Motor neuron (in vitro differentiated cells): Measurements from ENCODE around the gene JAK2. TPM values are rescaled to one million over a fixed set of nuclear protein-coding genes. Genes with fewer than 3 reads are reported as not detected.
"Not testable (repeated sequence)": the region's sequence is repeated elsewhere in the genome, so short reads cannot be mapped to it uniquely, and the experiment has no call there.

Experiments used
- ATAC-seq, 8 experiments: fragments of 200-7000 bp; cut with Tn5 transposase; replicated peaks in 6 of 8; 2 replicates each; pipeline ENCODE4 v1.8.0; 2021; ENCODE audit warnings: mild to moderate bottlenecking in 8 of 8, moderate library complexity in 8 of 8
- H3K27ac ChIP-seq, 2 donors: fragments of 250-450 bp; sonication (Bioruptor Pico); 2 replicates each; pipeline ENCODE4 v1.9.0; 2021; ENCODE audit warnings: antibody characterized with exemption in 2 of 2, mild to moderate bottlenecking in 2 of 2, moderate library complexity in 1 of 2
- H3K4me1 ChIP-seq, 2 donors: fragments of 250-450 bp; sonication (Bioruptor Pico); replicated peaks in 1 of 2; 2 replicates each; pipeline ENCODE4 v1.6.1; 2021; ENCODE audit warnings: antibody characterized with exemption in 2 of 2, mild to moderate bottlenecking in 2 of 2, moderate library complexity in 1 of 2
- H3K4me3 ChIP-seq, 5 donors: fragments of 250-450 bp; sonication (Bioruptor Pico); 2 replicates each; pipeline ENCODE4 v1.9.0; 2021; ENCODE audit warnings: antibody characterized with exemption in 5 of 5, mild to moderate bottlenecking in 5 of 5, moderate library complexity in 4 of 5
- WGBS, 10 experiments: fragments of 450-650 bp; shearing (Covaris generic); methylation state at CpG; one replicate each; pipeline ENCODE4 v1.0.0; 2022; 5-methylcytosine and 5-hydroxymethylcytosine counted together
- in situ Hi-C, 9 experiments: fragments of 400-800 bp; cut with MboI; loops; one replicate each; pipeline ENCODE4 v1.15.0; 2021; ENCODE audit warnings: low sequenced_read_pairs in 9 of 9, low pct_unique_long_range_greater_than_20kb in 2 of 9; ENCODE audit not compliant: unreplicated experiment in 9 of 9
- total RNA-seq, 8 experiments: library from RNA; unstranded; fragments of 300-600 nt; gene quantifications; 2 replicates each; pipeline versions ENCODE4 v1.2.3 to v1.2.4, GENCODE V29; 2022

Gene JAK2
- 10 to 100 TPM in 3 of 8 experiments, 1 to 10 TPM in 5; 6.5 to 28.2 (median 9.8) TPM for total RNA-seq

- H3K27ac ChIP-seq: peak within 1 kb of the TSS; percentile 83 to 94
- H3K4me3 ChIP-seq: peak within 1 kb of the TSS; percentile 40 to 70 (median 53)
- H3K4me1 ChIP-seq: peaks cover 9 to 13% of the 10 kb centered on the region in 2 donors
- peak; percentile 88 to 91 (median 90) for ATAC-seq
- in situ Hi-C loops: loop anchor here in 2 of 9 experiments (25.0 kb wide), 1 partner anchor 223 kb away; no protein-coding TSS in a partner anchor
- WGBS, 10 experiments: 0% methylated on average over 1 to 15 of the region's 84 CpGs; no CpG with 5 or more reads in 5 of the 10 experiments
Measured at GRCh38 chr9:4984621-4985385, at the start of gene JAK2. JAK2 (plus strand) TSS chr9:4985272; CDS start chr9:5021988, 36,716 bp downstream.

- no peak for ATAC-seq
- Histone ChIP-seq H3K27ac (no peak overlapping the region), H3K4me3 (no peak overlapping the region), H3K4me1 (no peaks in the 10 kb centered on the region)
- in situ Hi-C loops: no loop called here
- WGBS, 10 experiments: 75 to 100% (median 94%) methylated on average over 2 to 3 of the region's 3 CpGs
Measured at GRCh38 chr9:4936277-4936676, 48.8 kb upstream of the JAK2 start.

- Histone ChIP-seq H3K27ac (no peak overlapping the region), H3K4me1 (no peaks in the 10 kb centered on the region), H3K4me3 (no peak overlapping the region)
- in situ Hi-C loops: no loop called here
- 40 to 100% (median 94%) methylated on average over 1 of the region's 1 CpG; no CpG with 5 or more reads in 6 of the 10 experiments for whole genome bisulfite sequencing, 10 experiments
- no peak for ATAC-seq
Measured at GRCh38 chr9:4936823-4937222, 48.2 kb upstream of the JAK2 start.

GRCh38 chr9:4937446-4937845 lies 47.6 kb upstream of the JAK2 start:
- H3K4me1 ChIP-seq: no peaks in the 10 kb centered on the region
- H3K27ac ChIP-seq: no peak overlapping the region
- in situ Hi-C loops: no loop called here
- 0 to 100% (median 61%) methylated on average over 1 of the region's 1 CpG; no CpG with 5 or more reads in 4 of the 10 experiments for WGBS, 10 experiments
- no peak overlapping the region for H3K4me3 ChIP-seq
- ATAC-seq: no peak

GRCh38 chr9:4938496-4938895 lies 46.6 kb upstream of the JAK2 start:
- 75 to 100% (median 94%) methylated on average over 1 of the region's 1 CpG; no CpG with 5 or more reads in 4 of the 10 experiments for WGBS, 10 experiments
- Histone ChIP-seq H3K4me1 (no peaks in the 10 kb centered on the region), H3K27ac (no peak overlapping the region), H3K4me3 (no peak overlapping the region)
- in situ Hi-C loops: no loop called here
- no peak for ATAC-seq

DNA sequence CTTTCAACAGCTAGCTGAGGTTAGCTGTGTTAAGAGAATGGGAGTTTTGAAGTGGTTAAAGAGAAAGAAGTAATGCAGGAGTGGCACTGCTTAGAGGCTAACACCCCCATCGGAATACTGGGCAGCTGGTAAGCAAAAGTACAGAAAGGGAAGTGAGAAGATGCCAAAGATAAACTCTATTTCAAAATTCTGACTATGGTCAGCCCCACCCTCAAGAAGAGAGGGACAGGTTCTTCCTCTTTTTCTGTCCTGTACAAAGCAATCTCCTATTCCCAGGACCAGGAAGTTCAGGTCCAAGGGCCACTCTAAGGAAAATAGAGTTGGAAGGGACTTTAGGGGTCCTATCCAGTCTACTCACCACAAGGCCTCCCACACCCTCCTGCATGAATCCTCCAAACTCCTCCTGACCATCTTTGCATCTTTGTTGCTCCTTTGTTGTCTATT lies 45.9 kb upstream of the JAK2 start:
- peak in 1 of 8 experiments; percentile 29 for ATAC-seq
- no peak overlapping the region for H3K4me3 ChIP-seq
- no peak overlapping the region for H3K27ac ChIP-seq
- 0 to 88% (median 60%) methylated on average over 1 of the region's 1 CpG; no CpG with 5 or more reads in 3 of the 10 experiments for WGBS, 10 experiments
- H3K4me1 ChIP-seq: no peaks in the 10 kb centered on the region
- in situ Hi-C loops: no loop called here

DNA sequence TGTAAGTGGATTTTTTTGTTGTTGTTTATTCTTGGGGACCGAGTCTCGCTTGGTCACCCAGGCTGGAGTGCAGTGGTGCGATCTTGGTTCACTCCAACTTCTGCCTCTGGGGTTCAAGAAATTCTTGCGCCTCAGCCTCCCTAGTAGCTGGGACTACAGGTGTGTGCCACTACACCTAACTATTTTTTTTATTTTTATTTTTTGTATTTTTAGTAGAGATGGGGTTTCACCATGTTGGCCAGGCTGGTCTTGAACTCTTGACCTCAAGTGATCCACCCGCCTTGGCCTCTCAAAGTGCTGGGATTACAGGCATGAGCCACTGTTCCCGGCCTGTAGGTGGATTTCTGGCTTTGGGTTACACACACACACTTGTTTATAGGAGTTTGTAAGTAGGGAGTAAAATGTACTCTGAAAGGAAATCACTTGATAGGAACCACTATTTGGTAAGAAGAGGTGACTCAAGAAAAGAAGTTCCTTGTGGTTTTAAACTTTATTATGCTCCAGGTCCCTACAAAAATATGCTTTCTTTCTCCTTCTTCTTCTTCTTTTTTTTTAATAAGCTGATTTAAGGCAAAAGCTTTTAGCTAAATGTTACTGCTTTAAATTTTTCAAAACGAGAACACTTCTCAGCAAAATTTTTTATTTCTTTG lies 42.9 kb upstream of the JAK2 start:
- H3K27ac ChIP-seq, H3K4me1 ChIP-seq, ATAC-seq, H3K4me3 ChIP-seq, in situ Hi-C loops: not testable (repeated sequence)
- WGBS, 10 experiments: 43 to 98% (median 75%) methylated on average over 1 to 5 of the region's 7 CpGs; no CpG with 5 or more reads in 1 of the 10 experiments

GRCh38 chr9:4943346-4943745 lies 41.7 kb upstream of the JAK2 start:
- H3K4me1 ChIP-seq: no peaks in the 10 kb centered on the region
- H3K4me3 ChIP-seq: no peak overlapping the region
- in situ Hi-C loops: no loop called here
- ATAC-seq: no peak
- no peak overlapping the region for H3K27ac ChIP-seq
- WGBS, 10 experiments: 39 to 100% (median 91%) methylated on average over 2 to 4 of the region's 4 CpGs

- H3K27ac ChIP-seq, H3K4me3 ChIP-seq, ATAC-seq, in situ Hi-C loops, H3K4me1 ChIP-seq: not testable (repeated sequence)
- 49 to 100% (median 82%) methylated on average over 1 to 7 of the region's 7 CpGs for WGBS, 10 experiments
Measured at GRCh38 chr9:4944431-4945211, 40.5 kb upstream of the JAK2 start.

DNA sequence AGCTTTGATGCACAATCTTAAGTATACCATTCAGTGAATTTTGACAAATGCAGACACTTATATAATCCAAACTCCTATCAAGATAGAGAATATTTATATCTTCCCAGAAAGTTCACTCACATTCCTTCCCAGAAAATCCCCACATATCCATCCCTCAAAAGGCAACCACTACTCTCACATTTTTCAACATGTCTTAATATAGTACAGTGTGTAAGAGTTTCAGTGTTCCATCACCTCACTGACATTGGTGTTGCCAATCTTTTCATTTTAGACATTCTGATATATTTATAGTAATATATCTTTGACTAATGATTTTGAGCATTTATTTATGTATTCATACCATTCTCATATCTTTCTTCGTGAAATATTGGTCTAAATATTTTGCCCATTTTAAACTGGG lies 38.1 kb upstream of the JAK2 start:
- in situ Hi-C loops: no loop called here
- Histone ChIP-seq H3K27ac (no peak overlapping the region), H3K4me3 (no peak overlapping the region), H3K4me1 (no peaks in the 10 kb centered on the region)
- WGBS, 10 experiments: 0 to 100% (median 80%) methylated on average over 1 of the region's 1 CpG
- ATAC-seq: no peak

- 54 to 100% (median 84%) methylated on average over 1 to 2 of the region's 2 CpGs for WGBS, 10 experiments
- no peaks in the 10 kb centered on the region for H3K4me1 ChIP-seq
- no peak overlapping the region for H3K27ac ChIP-seq
- H3K4me3 ChIP-seq: no peak overlapping the region
- in situ Hi-C loops: no loop called here
- no peak for ATAC-seq
Measured at GRCh38 chr9:4955836-4956235, 29.2 kb upstream of the JAK2 start.

DNA sequence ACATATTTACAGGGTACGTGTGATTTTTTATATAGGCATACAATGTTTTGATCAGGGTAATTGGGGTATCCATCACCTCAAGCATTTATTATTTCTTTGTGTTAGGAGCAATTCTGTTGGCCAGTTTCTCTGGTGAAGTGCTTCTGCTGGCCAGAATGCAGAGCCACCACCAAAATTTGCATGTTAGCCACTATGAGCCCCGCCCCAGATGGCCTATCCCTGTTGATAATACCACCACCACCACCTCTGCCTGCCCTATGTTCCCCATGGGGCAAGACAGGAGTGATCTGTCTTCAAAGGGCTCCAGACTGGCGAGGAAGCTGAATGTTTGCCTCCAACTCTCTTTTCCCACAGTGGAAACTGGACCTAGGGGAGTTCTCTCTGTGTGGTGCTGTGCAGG lies 26.0 kb upstream of the JAK2 start:
- H3K27ac ChIP-seq: no peak overlapping the region
- WGBS, 10 experiments: 33 to 100% (median 81%) methylated on average over 1 to 3 of the region's 3 CpGs; no CpG with 5 or more reads in 2 of the 10 experiments
- ATAC-seq: peak in 2 of 8 experiments; percentile 68 to 74
- no peak overlapping the region for H3K4me3 ChIP-seq
- H3K4me1 ChIP-seq: no peaks in the 10 kb centered on the region
- in situ Hi-C loops: no loop called here

- ATAC-seq: no peak
- H3K27ac ChIP-seq: no peak overlapping the region
- 29 to 100% (median 77%) methylated on average over 1 to 2 of the region's 2 CpGs for WGBS, 10 experiments
- in situ Hi-C loops: no loop called here
- no peaks in the 10 kb centered on the region for H3K4me1 ChIP-seq
- H3K4me3 ChIP-seq: no peak overlapping the region
Measured at GRCh38 chr9:4962085-4962484, 23.0 kb upstream of the JAK2 start.
